ENCODE data around the gene ATP10A. TPM values are rescaled to one million over a fixed set of nuclear protein-coding genes. Genes with fewer than 3 reads are reported as not detected.

ATP10A gene
- total RNA-seq, 1 experiment from 2014 or later, result not detected

GRCh38 chr15:25668236-25668795 is 194.8 kb downstream of the ATP10A start:
- Mint-ChIP-seq H3K36me3 (ENCODE audit: insufficient read depth, unreplicated experiment) (no peaks in the 10 kb centered on the region), H3K27me3 (ENCODE audit: insufficient read depth, unreplicated experiment) (no peaks in the 10 kb centered on the region), H3K27ac (ENCODE audit: low read depth, unreplicated experiment) (no peak overlapping the region), H3K9me3 (ENCODE audit: unreplicated experiment) (peaks cover 22% of the 10 kb centered on the region), H3K4me1 (ENCODE audit: insufficient read depth, unreplicated experiment) (no peaks in the 10 kb centered on the region), H3K4me3 (ENCODE audit: unreplicated experiment) (no peak overlapping the region)
- no peak for DNase-seq (ENCODE audit: unreplicated experiment)
- intact Hi-C loops (cut with micrococcal nuclease), result no loop called here
- CTCF ChIA-PET, result interaction anchor here (0.6 kb wide), 1 partner anchor 31 kb away, joined by 3 read pairs; no protein-coding TSS in a partner anchor
- POLR2A ChIA-PET, result no interaction called here
- BruUV-seq (replicated peaks), result no TSS peak
- TF ChIP-seq CTCF (IDR thresholded peaks at IDR 0.05; ENCODE audit: unreplicated experiment), result no peak

- Mint-ChIP-seq H3K27me3 (ENCODE audit: insufficient read depth, unreplicated experiment) (no peaks in the 10 kb centered on the region), H3K4me1 (ENCODE audit: insufficient read depth, unreplicated experiment) (no peaks in the 10 kb centered on the region), H3K36me3 (ENCODE audit: insufficient read depth, unreplicated experiment) (no peaks in the 10 kb centered on the region), H3K4me3 (ENCODE audit: unreplicated experiment) (no peak overlapping the region), H3K9me3 (ENCODE audit: unreplicated experiment) (peaks cover 26% of the 10 kb centered on the region), H3K27ac (ENCODE audit: low read depth, unreplicated experiment) (no peak overlapping the region)
- ChIA-PET POLR2A (no interaction called here), CTCF (interaction anchor here (0.6 kb wide), 1 partner anchor 32 kb away, joined by 3 read pairs; no protein-coding TSS in a partner anchor)
- intact Hi-C loops (cut with micrococcal nuclease), result no loop called here
- TF ChIP-seq CTCF (IDR thresholded peaks at IDR 0.05; ENCODE audit: unreplicated experiment), result no peak
- no peak for DNase-seq (ENCODE audit: unreplicated experiment)
- BruUV-seq (replicated peaks), result no TSS peak
Measured at GRCh38 chr15:25667829-25668228, 195.3 kb downstream of the ATP10A start.

- H3K27ac Mint-ChIP-seq (ENCODE audit: low read depth, unreplicated experiment), result no peak overlapping the region
- no peaks in the 10 kb centered on the region for H3K27me3 Mint-ChIP-seq (ENCODE audit: insufficient read depth, unreplicated experiment)
- peaks cover 38% of the 10 kb centered on the region for H3K9me3 Mint-ChIP-seq (ENCODE audit: unreplicated experiment)
- no peak overlapping the region for H3K4me3 Mint-ChIP-seq (ENCODE audit: unreplicated experiment)
- ChIA-PET POLR2A (no interaction called here), CTCF (interaction anchor here (1.1 kb wide), 1 partner anchor 14 kb away, joined by 3 read pairs; no protein-coding TSS in a partner anchor)
- intact Hi-C loops (cut with micrococcal nuclease), result no loop called here
- no peak for TF ChIP-seq CTCF (IDR thresholded peaks at IDR 0.05; ENCODE audit: unreplicated experiment)
- DNase-seq (ENCODE audit: unreplicated experiment), result no peak
- H3K4me1 Mint-ChIP-seq (ENCODE audit: insufficient read depth, unreplicated experiment), result no peaks in the 10 kb centered on the region
- no peaks in the 10 kb centered on the region for H3K36me3 Mint-ChIP-seq (ENCODE audit: insufficient read depth, unreplicated experiment)
- no TSS peak for BruUV-seq (replicated peaks)
Measured at GRCh38 chr15:25665913-25666312, 197.2 kb downstream of the ATP10A start.

GRCh38 chr15:25664761-25665160 is 198.4 kb downstream of the ATP10A start:
- peaks cover 48% of the 10 kb centered on the region for H3K9me3 Mint-ChIP-seq (ENCODE audit: unreplicated experiment)
- H3K27me3 Mint-ChIP-seq (ENCODE audit: insufficient read depth, unreplicated experiment), result no peaks in the 10 kb centered on the region
- no peak overlapping the region for H3K27ac Mint-ChIP-seq (ENCODE audit: low read depth, unreplicated experiment)
- BruUV-seq (replicated peaks), result no TSS peak
- no peaks in the 10 kb centered on the region for H3K36me3 Mint-ChIP-seq (ENCODE audit: insufficient read depth, unreplicated experiment)
- ChIA-PET CTCF (no interaction called here), POLR2A (no interaction called here)
- no peak for TF ChIP-seq CTCF (IDR thresholded peaks at IDR 0.05; ENCODE audit: unreplicated experiment)
- H3K4me1 Mint-ChIP-seq (ENCODE audit: insufficient read depth, unreplicated experiment), result no peaks in the 10 kb centered on the region
- no peak overlapping the region for H3K4me3 Mint-ChIP-seq (ENCODE audit: unreplicated experiment)
- intact Hi-C loops (cut with micrococcal nuclease), result no loop called here
- DNase-seq (ENCODE audit: unreplicated experiment), result no peak
